Endothelial cell of umbilical vein (primary cell): ENCODE results near the gene RAD23B. TPM values are rescaled to one million over a fixed set of nuclear protein-coding genes. Genes with fewer than 3 reads are reported as not detected.

Experiments
- BruUV-seq: library from RNA; stranded (reverse); fragments of 400-500 nt; replicated peaks from 2 replicates; lab custom pipeline; 2021; lab: Mats Ljungman, UMichigan
- CTCF ChIA-PET: fragments of 300-600, 350-600 bp; sonication (Branson Sonifier 250); formaldehyde crosslinking; loops from one replicate; lab custom pipeline; 2021; ENCODE audit warnings: antibody characterized with exemption, inconsistent platforms; lab: Charles Lee
- POLR2A ChIA-PET: fragments of 300-600, 350-600 bp; sonication (Branson Sonifier 250); formaldehyde crosslinking; loops from one replicate; lab custom pipeline; 2021; ENCODE audit warnings: antibody characterized with exemption, inconsistent platforms; lab: Charles Lee
- DNase-seq: peaks from one replicate; pipeline ENCODE4 v3.0.0-alpha.2; 2011; ENCODE audit warnings: low read depth, low spot score
- FAIRE-seq: peaks from 2 replicates; lab custom pipeline; 2011; peaks lifted over from hg19 to GRCh38; lab: Jason Lieb, UNC
- H2AFZ ChIP-seq: 2 replicates; pipeline ENCODE4 v1.6.0; 2012; ENCODE audit warnings: low read depth, low read length, control low read depth, inconsistent platforms
- H3K27ac ChIP-seq: 2 replicates; pipeline ENCODE4 v1.5.1; 2011; ENCODE audit warnings: low read depth, mild to moderate bottlenecking, control low read depth, low read length, moderate library complexity; ENCODE audit not compliant: insufficient read depth
- H3K27me3 ChIP-seq, 2 experiments: 2 replicates each; pipeline versions ENCODE4 v1.6.0 to v1.6.1; 2011; ENCODE audit warnings: low read length in 2 of 2, mixed read lengths in 1 of 2; ENCODE audit not compliant: control insufficient read depth in 2 of 2, insufficient read depth in 2 of 2
- H3K36me3 ChIP-seq, 2 experiments: 2 replicates in 1 of 2; 3 replicates in 1 of 2; pipeline ENCODE4 v1.5.1; 2011; ENCODE audit warnings: low read length in 2 of 2, mild to moderate bottlenecking in 1 of 2, moderate library complexity in 1 of 2; ENCODE audit not compliant: control insufficient read depth in 2 of 2, insufficient read depth in 2 of 2; ENCODE audit errors: extremely low read depth in 1 of 2
- H3K4me1 ChIP-seq: 3 replicates; pipeline ENCODE4 v1.5.1; 2011; ENCODE audit warnings: mild to moderate bottlenecking, low read length; ENCODE audit not compliant: control insufficient read depth, insufficient read depth; ENCODE audit errors: extremely low read depth
- H3K4me2 ChIP-seq: 2 replicates; pipeline ENCODE4 v1.6.1; 2011; ENCODE audit warnings: low read length, control low read depth, mixed read lengths; ENCODE audit not compliant: insufficient read depth
- H3K4me3 ChIP-seq, 3 experiments: fragments of 200-600 bp in 1 of 3; sonication (generic), shearing (Covaris generic) in 1 of 3; replicated peaks in 1 of 3; 2 replicates each; pipeline ENCODE4 v1.5.1; 2011 to 2016; ENCODE audit warnings: control low read depth in 3 of 3, low read length in 3 of 3, mild to moderate bottlenecking in 2 of 3, inconsistent platforms in 1 of 3, low read depth in 1 of 3, moderate library complexity in 1 of 3; ENCODE audit not compliant: insufficient read depth in 1 of 3
- H3K79me2 ChIP-seq: 2 replicates; pipeline ENCODE4 v1.6.0; 2012; ENCODE audit warnings: low read length, inconsistent platforms; ENCODE audit not compliant: control insufficient read depth, insufficient read depth
- H3K9ac ChIP-seq: replicated peaks from 2 replicates; pipeline ENCODE3; 2011; ENCODE audit warnings: low read length, control low read depth; ENCODE audit not compliant: insufficient read depth; ENCODE audit errors: extremely low read depth
- H3K9me1 ChIP-seq: replicated peaks from 3 replicates; pipeline ENCODE4 v1.6.0; 2011; ENCODE audit warnings: mild to moderate bottlenecking, low read length; ENCODE audit not compliant: control insufficient read depth, insufficient read depth; ENCODE audit errors: extremely low read depth
- H3K9me3 ChIP-seq: replicated peaks from 2 replicates; pipeline ENCODE4 v1.5.1; 2012; ENCODE audit warnings: low read length, inconsistent platforms; ENCODE audit not compliant: control insufficient read depth, insufficient read depth
- H4K20me1 ChIP-seq: replicated peaks from 2 replicates; pipeline ENCODE3; 2011; ENCODE audit warnings: mild to moderate bottlenecking, low read length; ENCODE audit not compliant: control insufficient read depth, insufficient read depth; ENCODE audit errors: extremely low read depth
- EZH2 ChIP-seq: IDR thresholded peaks from 2 replicates; pipeline ENCODE4 v1.6.1; 2012; ENCODE audit warnings: borderline replicate concordance, low read depth, mild to moderate bottlenecking, moderate library complexity, low read length, inconsistent platforms; ENCODE audit not compliant: severe bottlenecking
- FOS ChIP-seq: IDR thresholded peaks from 2 replicates; pipeline ENCODE4 v1.6.1; 2011; ENCODE audit warnings: mild to moderate bottlenecking, low read length, moderate library complexity, borderline replicate concordance; ENCODE audit not compliant: insufficient read depth
- JUN ChIP-seq: IDR thresholded peaks from 2 replicates; pipeline ENCODE4 v1.6.1; 2011; ENCODE audit warnings: borderline replicate concordance, low read depth; ENCODE audit not compliant: insufficient read length, insufficient read depth
- MYC ChIP-seq: IDR thresholded peaks from one replicate; pipeline ENCODE4 v1.6.1; 2011; ENCODE audit warnings: mild to moderate bottlenecking, low read depth, low read length
- POLR2A ChIP-seq: IDR thresholded peaks from 2 replicates; pipeline ENCODE4 v1.6.1; 2012; ENCODE audit warnings: low read depth, mild to moderate bottlenecking, control low read depth, low read length
- POLR2AphosphoS5 ChIP-seq: IDR thresholded peaks from 2 replicates; pipeline ENCODE4 v1.6.1; 2012; ENCODE audit warnings: low read depth, mild to moderate bottlenecking, control low read depth, low read length, moderate library complexity; ENCODE audit not compliant: insufficient read depth
- dilution Hi-C: fragments of 300-500 bp; cut with MboI; formaldehyde crosslinking; loops from one replicate; pipeline ENCODE4 v1.15.0; 2019; ENCODE audit warnings: low sequenced_read_pairs; ENCODE audit not compliant: extremely low pct_ligation_motif_present
- intact Hi-C: fragments of 100-400 bp; cut with micrococcal nuclease; formaldehyde crosslinking; loops from one replicate; pipeline ENCODE4 v1.10.0; 2022
- polyA plus RNA-seq, 4 experiments: library from polyadenylated mRNA; depleted of rRNA in 3 of 4; stranded (reverse) in 3 of 4; unstranded in 1 of 4; fragments of >200 nt; gene quantifications; 2 replicates each; pipeline versions ENCODE4 v1.2.1 to v1.2.3, GENCODE V29; 2011 to 2012; ENCODE audit warnings: missing spikeins in 1 of 4
- total RNA-seq: library from RNA; stranded (reverse); gene quantifications from 2 replicates; pipeline ENCODE4 v1.2.3, GENCODE V29; 2021
- TF ChIP-seq, protein P1 (sequence below): IDR thresholded peaks from 2 replicates; pipeline ENCODE4 v1.6.1; 2011; ENCODE audit not compliant: insufficient read depth, insufficient read length

RAD23B gene
- total and polyA plus RNA-seq, 2 donors (not counting 3 experiments of a cell fraction or from before 2014, with no cell fraction given): 63.8 to 100 TPM

DNA sequence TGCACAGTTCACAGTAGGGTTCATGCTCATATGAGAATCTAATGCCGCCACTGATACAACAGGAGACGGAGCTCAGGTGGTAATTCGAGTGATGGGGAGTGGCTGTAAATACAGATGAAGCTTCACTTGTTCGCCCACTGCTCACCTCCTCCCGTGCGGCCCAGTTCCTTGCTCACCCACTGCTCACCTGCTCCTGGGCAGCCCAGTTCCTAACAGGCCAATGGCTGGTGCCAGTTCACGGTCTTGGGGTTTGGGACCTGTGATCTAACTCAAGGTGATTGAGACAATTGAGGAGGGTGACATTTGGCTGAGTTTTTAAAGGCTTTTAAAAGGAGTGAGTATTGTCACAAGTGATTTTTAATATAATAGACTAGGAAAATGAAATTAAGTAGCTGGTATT is 45.4 kb downstream of the RAD23B start:
- H3K4me3 ChIP-seq: no peak overlapping the region
- H3K9me1 ChIP-seq: no peaks in the 10 kb centered on the region
- ChIA-PET CTCF (interaction anchor here (1.2 kb wide), 1 partner anchor 13 kb away, joined by 5 read pairs; no protein-coding TSS in a partner anchor), POLR2A (no interaction called here)
- H4K20me1 ChIP-seq: peaks cover 3% of the 10 kb centered on the region
- no peak overlapping the region for H2AFZ ChIP-seq
- H3K4me2 ChIP-seq: no peak overlapping the region
- no peak overlapping the region for H3K9ac ChIP-seq
- FAIRE-seq (no peak), DNase-seq (no peak)
- peaks cover 34% of the 10 kb centered on the region for H3K79me2 ChIP-seq
- no peaks in the 10 kb centered on the region for H3K27me3 ChIP-seq
- no TSS peak for BruUV-seq
- dilution Hi-C loops (no loop called here), intact Hi-C loops (no loop called here)
- no peaks in the 10 kb centered on the region for H3K9me3 ChIP-seq
- no peak overlapping the region for H3K27ac ChIP-seq
- no peaks in the 10 kb centered on the region for H3K4me1 ChIP-seq
- peaks cover 5 to 28% of the 10 kb centered on the region in 2 experiments for H3K36me3 ChIP-seq
- TF ChIP-seq JUN (no peak), MYC (no peak), FOS (no peak), EZH2 (no peak)

DNA sequence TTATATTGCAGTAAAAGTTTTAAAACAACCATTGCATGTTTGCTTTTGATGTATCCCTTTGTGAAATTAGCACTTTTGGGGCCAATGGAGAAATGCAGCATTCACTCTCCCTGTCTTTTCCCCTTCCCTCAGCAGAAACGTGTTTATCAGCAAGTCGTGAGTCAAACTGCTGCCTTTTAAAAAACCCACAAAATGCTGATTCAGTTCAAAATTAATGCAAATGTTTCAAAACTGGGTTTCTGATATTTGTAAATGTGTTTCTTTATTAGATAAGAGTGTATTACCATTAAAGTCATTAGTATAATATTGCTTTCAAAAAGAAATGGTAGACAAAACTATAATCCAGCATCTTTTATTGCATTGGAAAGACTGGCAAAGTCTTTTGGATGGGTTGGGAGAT is 47.3 kb downstream of the RAD23B start:
- Histone ChIP-seq H3K9ac (no peak overlapping the region), H3K9me3 (no peaks in the 10 kb centered on the region), H3K27me3 (no peaks in the 10 kb centered on the region), H3K27ac (no peak overlapping the region), H2AFZ (no peak overlapping the region), H3K4me1 (no peaks in the 10 kb centered on the region), H4K20me1 (peaks cover 3% of the 10 kb centered on the region), H3K79me2 (peaks cover 24% of the 10 kb centered on the region), H3K4me3 (no peak overlapping the region), H3K9me1 (no peaks in the 10 kb centered on the region), H3K36me3 (peaks cover 12 to 22% of the 10 kb centered on the region in 2 experiments), H3K4me2 (no peak overlapping the region)
- ChIA-PET CTCF (no interaction called here), POLR2A (no interaction called here)
- intact Hi-C loops: no loop called here
- TF ChIP-seq, protein P1, sequence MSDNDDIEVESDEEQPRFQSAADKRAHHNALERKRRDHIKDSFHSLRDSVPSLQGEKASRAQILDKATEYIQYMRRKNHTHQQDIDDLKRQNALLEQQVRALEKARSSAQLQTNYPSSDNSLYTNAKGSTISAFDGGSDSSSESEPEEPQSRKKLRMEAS: no peak
- TF ChIP-seq JUN: no peak
- no peak for TF ChIP-seq POLR2A
- TF ChIP-seq EZH2: no peak
- TF ChIP-seq POLR2AphosphoS5: no peak
- no peak for TF ChIP-seq MYC
- dilution Hi-C loops: no loop called here
- peak; percentile 8 for FAIRE-seq
- no peak for DNase-seq
- TSS peak; percentile 39 for BruUV-seq
